ENCODE results near the gene CALR3.
A peak's percentile ranks its signal among the peaks of the same experiment; 100 is the strongest.

- TF ChIP-seq CTCF (IDR thresholded peaks at IDR 0.05) = no peak
- peak in 2 of 4 donors; percentile 11 to 45 for TF ChIP-seq POLR2AphosphoS5 (IDR thresholded peaks at IDR 0.05)
Observed at GRCh38 chr19:16446724-16447368, 49.1 kb downstream of the CALR3 start.
